NCI-H748 (cell line): Measurements from ENCODE around the gene FLYWCH2.

Experiments used
- DNase-seq: peaks from one replicate; lab custom pipeline; 2025; ENCODE audit not compliant: unreplicated experiment; lab: John Stamatoyannopoulos, UW

Gene FLYWCH2

GRCh38 chr16:2853531-2854073 is 29.4 kb upstream of the FLYWCH2 start:
- no peak for DNase-seq

- DNase-seq, result no peak
Measured at GRCh38 chr16:2854700-2855309, 28.2 kb upstream of the FLYWCH2 start.

DNA sequence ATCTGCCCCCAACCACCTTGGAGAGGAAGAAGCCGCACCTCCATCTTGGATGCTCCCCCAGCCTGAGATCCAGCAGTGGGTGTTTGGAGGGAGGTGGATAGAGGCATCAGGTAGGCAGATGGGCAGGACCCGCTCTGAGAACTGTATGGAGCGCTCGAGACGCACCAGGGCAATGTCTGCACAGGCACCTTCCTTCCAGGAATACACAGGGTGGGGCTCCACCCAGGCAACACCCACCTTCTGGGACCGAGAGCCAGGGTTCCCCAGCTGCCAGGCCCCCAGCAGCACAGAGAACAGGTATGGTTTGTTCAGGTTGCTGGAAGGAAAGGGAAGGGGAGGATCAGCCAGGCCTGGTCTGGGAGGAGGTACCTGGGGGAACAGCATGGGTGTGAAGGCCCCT is 27.5 kb upstream of the FLYWCH2 start:
- DNase-seq, result no peak

GRCh38 chr16:2856061-2856670 is 26.8 kb upstream of the FLYWCH2 start:
- no peak for DNase-seq

- no peak for DNase-seq
Measured at GRCh38 chr16:2856686-2857450, 26.1 kb upstream of the FLYWCH2 start.

- no peak for DNase-seq
Measured at GRCh38 chr16:2857451-2858244, 25.4 kb upstream of the FLYWCH2 start, which contains the start of gene PRSS22. TSS of gene PRSS22 (minus strand) at chr16:2858170. CDS start at chr16:2858104, 66 bp downstream.

DNA sequence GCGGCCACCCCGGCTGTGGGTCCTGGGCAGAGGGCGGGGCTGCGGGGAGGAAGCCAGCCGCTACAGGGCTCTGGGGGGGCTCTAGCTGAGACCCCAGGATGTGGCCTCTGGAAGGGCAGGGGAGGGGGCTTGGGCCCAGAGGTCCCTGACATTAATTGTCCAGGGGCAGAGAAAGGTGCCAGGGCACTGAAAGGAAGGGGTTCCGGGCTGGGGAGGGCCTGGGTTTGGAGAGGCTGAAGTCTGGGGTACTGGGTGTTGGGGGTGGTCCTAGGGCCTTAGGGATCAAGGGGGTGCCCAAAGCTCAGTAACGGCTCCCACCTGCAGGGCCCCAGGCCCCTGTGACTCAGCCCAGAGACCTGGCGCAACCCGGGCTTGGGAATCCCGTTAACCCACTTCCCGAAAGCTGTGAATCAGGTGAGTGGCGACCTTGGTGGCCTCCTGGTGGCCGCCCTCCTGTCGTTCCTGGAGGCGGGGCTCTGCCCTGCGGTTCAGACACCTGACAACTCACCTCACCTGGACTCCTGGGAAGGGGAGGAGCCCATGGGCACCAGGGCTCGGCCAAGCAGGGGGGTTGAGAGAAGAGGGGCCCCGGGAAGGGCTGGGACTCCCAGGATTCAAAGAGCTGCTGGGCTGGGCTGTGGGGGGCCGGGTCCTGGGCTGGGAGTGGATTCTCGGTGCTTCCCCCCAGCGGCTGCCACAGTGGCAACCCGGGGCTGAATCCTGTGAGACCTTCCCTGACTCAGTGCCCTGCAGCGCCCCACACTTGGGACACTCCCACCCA is 24.6 kb upstream of the FLYWCH2 start:
- peak; percentile 22 for DNase-seq

- DNase-seq, result no peak
Measured at GRCh38 chr16:2859686-2860265, 23.2 kb upstream of the FLYWCH2 start.

DNA sequence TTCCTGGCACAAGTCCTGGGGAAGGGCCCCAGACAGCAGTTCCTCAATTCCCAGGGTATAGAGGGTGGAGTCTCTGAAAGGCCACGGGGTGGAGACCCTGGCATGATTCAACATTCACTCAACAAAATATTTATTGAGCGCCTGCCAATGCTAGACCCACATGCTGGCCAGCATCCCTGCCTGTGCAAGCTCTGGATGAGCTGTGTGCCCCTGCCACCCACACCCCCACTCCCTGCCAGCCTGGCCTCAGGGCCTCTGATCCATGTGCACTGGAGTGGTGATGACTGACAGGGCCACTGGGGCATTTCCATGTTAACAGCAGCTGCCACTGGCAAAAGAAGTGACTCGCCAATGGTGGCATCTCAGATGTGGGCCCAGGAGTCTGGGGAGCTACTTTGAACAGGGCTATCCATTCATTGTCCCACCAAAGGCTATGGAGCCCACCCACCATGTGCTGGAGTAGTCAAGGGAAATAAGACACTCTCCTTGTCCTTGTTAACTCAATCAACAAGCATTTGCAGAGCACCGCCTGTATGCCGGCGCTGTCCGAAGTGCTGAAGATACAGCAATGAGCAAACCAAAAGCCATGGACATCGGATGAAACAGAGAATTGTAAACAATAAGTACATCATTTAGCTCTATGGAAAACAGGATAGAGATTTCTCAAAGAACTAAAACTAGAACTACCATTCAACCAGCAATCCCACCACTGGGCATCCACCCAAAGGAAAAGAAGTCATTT is 22.0 kb upstream of the FLYWCH2 start:
- DNase-seq, result no peak

- no peak for DNase-seq
Measured at GRCh38 chr16:2865651-2866050, 17.4 kb upstream of the FLYWCH2 start.

DNA sequence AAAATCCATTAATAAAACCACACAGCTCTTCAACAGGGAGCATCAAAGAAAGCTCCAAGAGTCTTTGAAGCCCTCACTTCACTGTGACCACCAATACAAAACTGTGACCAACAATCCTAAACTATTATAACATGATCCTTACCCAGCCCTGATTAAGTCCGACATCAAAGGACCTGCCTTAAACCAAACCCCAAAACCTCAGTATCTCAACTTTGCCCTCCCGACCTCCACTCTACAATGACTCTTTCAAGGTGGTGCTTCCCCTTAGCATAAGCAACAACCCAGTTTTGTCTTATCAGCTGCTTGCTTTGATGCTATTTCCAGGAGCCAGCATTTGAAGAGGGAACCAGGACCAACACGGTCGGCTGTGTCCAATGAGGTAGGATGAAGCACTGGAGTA is 16.6 kb upstream of the FLYWCH2 start:
- no peak for DNase-seq

DNA sequence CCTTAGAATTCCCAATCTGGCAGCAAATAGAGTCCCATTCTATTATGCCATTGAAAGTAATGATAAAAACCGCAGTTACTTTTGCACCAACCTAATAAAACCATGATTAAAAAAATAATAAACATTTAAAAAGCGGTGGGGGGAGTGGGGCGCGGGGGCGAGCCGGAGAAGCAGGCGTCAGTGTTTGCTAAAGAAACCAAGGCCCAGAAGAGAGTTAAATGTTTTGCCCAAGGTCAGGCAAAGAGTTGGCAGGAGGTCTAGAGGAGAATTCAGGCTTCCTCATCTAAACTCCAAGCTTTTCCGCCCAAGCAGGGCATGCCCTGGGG is 15.4 kb upstream of the FLYWCH2 start:
- DNase-seq, result no peak

DNA sequence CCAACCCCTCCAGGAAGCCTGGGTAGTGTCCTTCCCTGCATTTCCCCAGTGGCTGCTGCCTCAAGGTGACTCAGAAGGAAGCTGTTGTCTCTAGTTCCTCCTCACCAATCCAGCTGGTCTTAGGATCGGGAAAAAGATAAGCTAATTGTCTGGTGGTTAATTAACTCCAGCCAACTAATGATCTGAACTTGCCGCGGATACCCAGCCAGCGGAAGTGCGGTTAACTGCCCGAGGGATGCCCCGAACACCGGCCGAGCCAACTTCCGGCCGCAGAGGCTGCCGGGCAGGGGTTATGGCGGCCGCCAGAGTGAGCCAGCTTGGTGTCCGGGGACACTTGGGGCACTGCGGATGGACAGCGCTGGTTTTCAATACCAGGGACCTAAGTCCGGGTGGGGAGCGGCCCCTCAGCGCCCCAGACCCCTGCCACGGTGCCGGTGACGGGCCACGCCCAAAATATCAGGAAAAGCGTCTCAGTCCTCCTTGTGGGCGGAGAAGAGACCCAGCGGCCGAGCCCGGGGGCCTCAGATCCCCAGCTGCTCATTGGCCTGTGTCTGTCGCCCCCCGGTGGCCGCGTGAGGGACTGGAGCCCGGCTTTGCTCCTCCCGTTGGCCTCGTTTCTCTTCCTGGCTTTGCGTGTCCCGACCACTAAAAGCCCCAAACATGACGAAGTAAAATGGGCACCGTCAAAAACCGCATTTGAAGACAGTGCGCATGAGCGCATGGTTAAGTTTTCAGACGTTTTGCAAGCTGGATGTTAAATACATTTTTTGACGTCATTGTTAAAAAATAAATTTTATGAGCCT is 14.8 kb upstream of the FLYWCH2 start:
- peak; percentile 80 for DNase-seq

DNA sequence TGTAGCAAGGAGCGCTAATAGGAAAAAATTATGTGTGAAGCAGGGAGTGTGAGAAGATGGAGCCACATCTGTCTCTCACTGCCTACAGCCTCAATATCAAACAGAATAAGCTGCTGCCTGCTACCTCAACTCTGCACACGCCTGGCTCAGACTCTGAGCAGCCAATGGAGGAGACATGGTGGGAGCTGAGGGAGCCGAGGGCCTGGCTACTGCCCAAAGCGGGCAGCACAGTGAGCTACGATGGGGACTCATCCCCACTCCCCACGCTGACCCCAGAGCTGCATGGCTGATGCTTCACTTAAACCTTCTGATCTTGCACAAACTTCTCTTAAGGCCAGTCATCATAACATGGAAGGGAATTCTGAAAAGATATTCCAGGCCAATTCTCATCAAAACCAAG is 11.1 kb upstream of the FLYWCH2 start:
- DNase-seq, result no peak

DNA sequence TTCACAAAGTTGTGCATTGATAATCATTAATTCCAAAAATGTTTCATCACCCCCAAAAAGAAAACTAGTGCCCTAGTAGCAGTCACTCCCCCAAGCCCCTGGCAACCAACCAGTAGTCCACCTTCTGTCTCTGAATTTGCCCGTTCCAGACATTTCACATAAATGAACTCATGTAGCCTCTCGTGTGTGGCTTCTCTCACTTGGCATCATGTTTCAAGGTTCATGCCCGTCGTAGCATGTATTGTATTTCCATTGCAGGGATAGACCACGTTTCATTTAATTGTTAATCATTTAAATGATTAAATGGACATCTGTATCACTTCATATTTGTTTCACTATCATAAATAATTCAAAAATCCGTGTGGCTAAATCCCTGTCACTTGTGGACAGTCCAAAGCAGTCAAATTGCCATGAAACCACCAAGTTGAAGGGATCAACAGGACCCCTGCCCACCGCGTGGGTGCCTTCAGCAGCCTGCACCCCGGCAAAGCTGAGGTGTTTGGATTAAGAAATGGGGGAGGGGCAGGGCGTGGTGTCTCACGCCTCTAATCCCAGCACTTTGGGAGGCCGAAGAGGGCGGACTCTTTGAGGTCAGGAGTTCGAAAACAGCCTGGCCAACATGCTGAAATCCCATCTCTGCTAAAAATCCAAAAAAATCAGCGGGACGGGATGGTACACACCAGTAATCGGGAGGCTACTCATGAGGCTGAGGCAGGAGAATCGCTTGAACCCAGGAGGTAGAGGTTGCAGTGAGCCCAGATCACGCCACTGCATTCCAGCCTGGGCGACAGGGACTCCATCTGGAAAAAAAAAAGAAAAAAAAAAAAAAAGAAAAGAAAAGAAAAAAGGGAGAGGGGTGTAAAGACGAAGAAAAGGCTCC is 8.7 kb upstream of the FLYWCH2 start:
- no peak for DNase-seq

DNA sequence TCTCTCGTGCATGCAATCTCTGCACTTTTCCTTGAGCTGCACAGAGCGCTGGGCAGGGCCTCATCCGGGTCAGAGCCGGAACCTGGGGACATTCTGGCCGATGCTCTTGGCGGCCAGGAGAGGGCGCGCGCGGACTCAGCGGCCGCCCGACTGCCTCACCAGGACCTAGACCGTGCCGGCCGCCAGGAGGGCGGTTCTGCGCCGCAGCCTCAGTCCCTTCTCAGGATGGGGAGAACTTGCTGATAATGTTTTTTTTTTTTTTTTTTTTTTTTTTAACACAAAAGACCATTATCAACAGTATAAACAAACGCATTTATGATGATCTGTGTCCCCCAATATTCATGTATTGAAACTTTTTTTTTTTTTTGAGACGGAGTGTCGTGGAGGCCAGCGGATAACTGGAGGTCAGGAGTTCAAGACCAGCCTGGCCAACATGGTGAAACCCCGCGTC is 8.1 kb upstream of the FLYWCH2 start:
- peak; percentile 50 for DNase-seq

DNA sequence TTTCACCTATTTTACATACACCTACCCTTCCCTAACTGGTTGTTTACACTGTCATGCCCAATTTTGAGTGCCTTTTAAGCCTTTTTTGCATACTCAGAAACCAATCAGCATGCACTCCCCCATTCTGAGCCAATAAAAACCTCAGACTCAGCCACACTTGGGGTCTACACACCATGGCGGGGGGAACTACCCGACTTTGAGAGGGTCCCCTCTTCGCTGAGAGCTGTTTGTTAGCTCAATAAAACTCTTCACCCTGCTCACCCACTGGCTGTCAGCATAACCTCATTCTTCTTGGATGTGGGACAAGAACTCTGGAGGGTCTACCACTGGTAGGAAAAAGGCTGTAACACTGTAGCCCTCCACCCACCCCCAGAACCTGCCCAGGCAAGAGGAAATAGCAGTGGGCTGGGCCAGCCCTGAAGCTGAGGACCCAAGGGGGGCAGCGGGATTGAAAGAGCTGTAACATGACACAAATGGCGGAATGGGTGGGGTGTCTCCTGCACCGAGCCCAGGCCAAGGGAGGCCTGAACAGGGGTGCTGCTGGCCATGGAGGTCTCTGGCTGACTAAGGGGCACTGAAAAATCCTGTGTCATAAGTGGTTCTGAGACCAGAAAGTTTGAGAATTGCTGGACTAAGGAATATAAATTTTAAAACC is 3.0 kb upstream of the FLYWCH2 start:
- DNase-seq, result no peak
